C4-2B (cell line): ENCODE results near the gene TRIM2.
A peak's percentile ranks its signal among the peaks of the same experiment; 100 is the strongest.

ENCODE experiments used
- H3K27ac ChIP-seq: fragments of 450-650 bp; 2 replicates; pipeline ENCODE4 v1.5.1; 2017
- ZFX ChIP-seq: fragments of 450-650 bp; IDR thresholded peaks from 2 replicates; pipeline ENCODE4 v1.6.1; 2017
- TF ChIP-seq, protein P1 (sequence below): fragments of 450-650 bp; conservative IDR thresholded peaks from 2 replicates; pipeline ENCODE4 v1.5.1; 2017; ENCODE audit warnings: mild to moderate bottlenecking

TRIM2 gene

GRCh38 chr4:153259661-153260060 lies 55.4 kb downstream of the TRIM2 start:
- H3K27ac ChIP-seq = no peak overlapping the region
- TF ChIP-seq ZFX = no peak

GRCh38 chr4:153260132-153260531 lies 55.9 kb downstream of the TRIM2 start:
- TF ChIP-seq, protein P1, sequence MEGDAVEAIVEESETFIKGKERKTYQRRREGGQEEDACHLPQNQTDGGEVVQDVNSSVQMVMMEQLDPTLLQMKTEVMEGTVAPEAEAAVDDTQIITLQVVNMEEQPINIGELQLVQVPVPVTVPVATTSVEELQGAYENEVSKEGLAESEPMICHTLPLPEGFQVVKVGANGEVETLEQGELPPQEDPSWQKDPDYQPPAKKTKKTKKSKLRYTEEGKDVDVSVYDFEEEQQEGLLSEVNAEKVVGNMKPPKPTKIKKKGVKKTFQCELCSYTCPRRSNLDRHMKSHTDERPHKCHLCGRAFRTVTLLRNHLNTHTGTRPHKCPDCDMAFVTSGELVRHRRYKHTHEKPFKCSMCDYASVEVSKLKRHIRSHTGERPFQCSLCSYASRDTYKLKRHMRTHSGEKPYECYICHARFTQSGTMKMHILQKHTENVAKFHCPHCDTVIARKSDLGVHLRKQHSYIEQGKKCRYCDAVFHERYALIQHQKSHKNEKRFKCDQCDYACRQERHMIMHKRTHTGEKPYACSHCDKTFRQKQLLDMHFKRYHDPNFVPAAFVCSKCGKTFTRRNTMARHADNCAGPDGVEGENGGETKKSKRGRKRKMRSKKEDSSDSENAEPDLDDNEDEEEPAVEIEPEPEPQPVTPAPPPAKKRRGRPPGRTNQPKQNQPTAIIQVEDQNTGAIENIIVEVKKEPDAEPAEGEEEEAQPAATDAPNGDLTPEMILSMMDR = no peak
- TF ChIP-seq ZFX = no peak
- H3K27ac ChIP-seq = no peak overlapping the region

- no peak overlapping the region for H3K27ac ChIP-seq
- TF ChIP-seq, protein P1 = no peak
- TF ChIP-seq ZFX = no peak
Observed at GRCh38 chr4:153260553-153261300, 56.5 kb downstream of the TRIM2 start.

DNA sequence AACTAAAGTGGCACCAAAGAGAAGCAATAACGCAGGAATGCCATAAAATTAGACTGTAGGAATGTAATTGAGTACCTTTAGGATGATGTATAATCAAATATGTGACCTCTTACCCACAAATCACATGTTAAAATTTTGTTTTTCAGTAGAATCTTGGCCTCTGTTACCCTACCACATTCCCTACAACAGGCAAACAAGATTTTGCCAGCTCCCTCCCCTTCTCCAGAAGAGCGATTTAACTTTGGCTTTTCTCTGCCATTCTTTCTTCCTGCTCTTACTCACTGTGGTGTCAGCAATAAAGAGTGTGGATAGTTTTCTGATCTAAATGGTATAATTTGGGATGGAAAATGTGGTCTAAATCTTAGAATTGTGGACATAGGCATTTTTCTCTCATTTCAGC lies 57.2 kb downstream of the TRIM2 start:
- TF ChIP-seq, protein P1 = no peak
- no peak for TF ChIP-seq ZFX
- H3K27ac ChIP-seq = no peak overlapping the region

GRCh38 chr4:153261914-153262313 lies 57.7 kb downstream of the TRIM2 start:
- H3K27ac ChIP-seq = no peak overlapping the region
- TF ChIP-seq, protein P1 = no peak
- no peak for TF ChIP-seq ZFX

DNA sequence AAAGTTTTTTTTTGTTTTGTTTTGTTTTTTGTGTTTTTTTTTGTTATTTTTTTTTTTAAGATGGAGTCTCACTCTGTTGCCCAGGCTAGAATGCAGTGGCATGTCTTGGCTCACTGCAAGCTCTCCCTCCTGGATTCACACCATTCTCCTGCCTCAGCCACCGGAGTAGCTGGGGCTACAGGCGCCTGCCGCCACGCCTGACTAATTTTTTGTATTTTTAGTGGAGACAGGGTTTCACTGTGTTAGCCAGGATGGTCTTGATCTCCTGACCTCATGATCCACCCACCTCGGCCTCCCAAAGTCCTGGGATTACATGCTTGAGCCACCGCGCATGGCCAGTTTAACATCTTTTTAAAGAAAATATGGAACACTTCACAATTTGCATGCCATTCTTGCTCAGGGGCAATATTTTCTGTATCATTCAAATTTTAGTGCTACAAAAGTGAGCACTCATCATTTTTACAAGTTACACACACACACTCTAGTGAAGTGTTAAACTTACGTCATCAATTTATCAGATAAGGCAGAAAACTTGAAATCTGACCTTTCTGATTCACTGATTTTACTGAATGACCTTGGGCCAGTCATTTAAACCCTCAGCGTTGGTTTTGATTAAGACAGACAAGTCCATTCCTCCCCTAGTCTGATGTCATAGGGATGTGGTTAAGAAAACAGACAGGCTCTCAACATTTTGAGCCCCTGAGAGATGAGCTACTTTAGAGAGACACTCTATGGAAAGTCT lies 61.2 kb downstream of the TRIM2 start:
- no peak for TF ChIP-seq ZFX
- TF ChIP-seq, protein P1 = no peak
- no peak overlapping the region for H3K27ac ChIP-seq

GRCh38 chr4:153266988-153267387 lies 62.7 kb downstream of the TRIM2 start:
- H3K27ac ChIP-seq = peak overlapping the region; percentile 63
- TF ChIP-seq, protein P1 = no peak
- TF ChIP-seq ZFX = no peak
